Measurements from ENCODE around the gene C1orf167. TPM values are rescaled to one million over a fixed set of nuclear protein-coding genes. Genes with fewer than 3 reads are reported as not detected.

The C1orf167 gene
- total RNA-seq, 1 donor from 2014 or later: not detected

GRCh38 chr1:11833900-11834299 lies 71.9 kb downstream of the C1orf167 start:
- H3F3A ChIP-seq (ENCODE audit: low read depth): peaks cover 8% of the 10 kb centered on the region
- H3K36me3 ChIP-seq: peaks cover 1% of the 10 kb centered on the region
- no peak overlapping the region for H3K4me2 ChIP-seq
- H3K79me2 ChIP-seq (ENCODE audit: low read depth): no peaks in the 10 kb centered on the region
- H3K9ac ChIP-seq: no peak overlapping the region
- no peak overlapping the region for H3K4me3 Mint-ChIP-seq
- no peaks in the 10 kb centered on the region for H3K9me3 Mint-ChIP-seq
- H3K27me3 ChIP-seq: no peaks in the 10 kb centered on the region
- H3K4me1 ChIP-seq: no peaks in the 10 kb centered on the region
- H3K27me3 Mint-ChIP-seq (ENCODE audit: insufficient read depth, low read depth): peaks cover 2% of the 10 kb centered on the region
- TF ChIP-seq EZH2phosphoT487 (IDR thresholded peaks at IDR 0.05) (no peak), EZH2 (IDR thresholded peaks at IDR 0.05) (no peak)
- TF ChIP-seq, protein P1, sequence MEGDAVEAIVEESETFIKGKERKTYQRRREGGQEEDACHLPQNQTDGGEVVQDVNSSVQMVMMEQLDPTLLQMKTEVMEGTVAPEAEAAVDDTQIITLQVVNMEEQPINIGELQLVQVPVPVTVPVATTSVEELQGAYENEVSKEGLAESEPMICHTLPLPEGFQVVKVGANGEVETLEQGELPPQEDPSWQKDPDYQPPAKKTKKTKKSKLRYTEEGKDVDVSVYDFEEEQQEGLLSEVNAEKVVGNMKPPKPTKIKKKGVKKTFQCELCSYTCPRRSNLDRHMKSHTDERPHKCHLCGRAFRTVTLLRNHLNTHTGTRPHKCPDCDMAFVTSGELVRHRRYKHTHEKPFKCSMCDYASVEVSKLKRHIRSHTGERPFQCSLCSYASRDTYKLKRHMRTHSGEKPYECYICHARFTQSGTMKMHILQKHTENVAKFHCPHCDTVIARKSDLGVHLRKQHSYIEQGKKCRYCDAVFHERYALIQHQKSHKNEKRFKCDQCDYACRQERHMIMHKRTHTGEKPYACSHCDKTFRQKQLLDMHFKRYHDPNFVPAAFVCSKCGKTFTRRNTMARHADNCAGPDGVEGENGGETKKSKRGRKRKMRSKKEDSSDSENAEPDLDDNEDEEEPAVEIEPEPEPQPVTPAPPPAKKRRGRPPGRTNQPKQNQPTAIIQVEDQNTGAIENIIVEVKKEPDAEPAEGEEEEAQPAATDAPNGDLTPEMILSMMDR (IDR thresholded peaks at IDR 0.05): no peak
- no peak overlapping the region for H2AFZ ChIP-seq (replicated peaks)
- H3K4me3 ChIP-seq: no peak overlapping the region
- H4K20me1 ChIP-seq (ENCODE audit: low read depth): peaks cover 8% of the 10 kb centered on the region
- no peak overlapping the region for H3K27ac Mint-ChIP-seq
- H3K27ac ChIP-seq: no peak overlapping the region
- peaks cover 21% of the 10 kb centered on the region for H3K36me3 Mint-ChIP-seq
- no peaks in the 10 kb centered on the region for H3K9me3 ChIP-seq (ENCODE audit: low read depth)
- DNase-seq (ENCODE audit: low spot score): no peak
- no peaks in the 10 kb centered on the region for H3K4me1 Mint-ChIP-seq

DNA sequence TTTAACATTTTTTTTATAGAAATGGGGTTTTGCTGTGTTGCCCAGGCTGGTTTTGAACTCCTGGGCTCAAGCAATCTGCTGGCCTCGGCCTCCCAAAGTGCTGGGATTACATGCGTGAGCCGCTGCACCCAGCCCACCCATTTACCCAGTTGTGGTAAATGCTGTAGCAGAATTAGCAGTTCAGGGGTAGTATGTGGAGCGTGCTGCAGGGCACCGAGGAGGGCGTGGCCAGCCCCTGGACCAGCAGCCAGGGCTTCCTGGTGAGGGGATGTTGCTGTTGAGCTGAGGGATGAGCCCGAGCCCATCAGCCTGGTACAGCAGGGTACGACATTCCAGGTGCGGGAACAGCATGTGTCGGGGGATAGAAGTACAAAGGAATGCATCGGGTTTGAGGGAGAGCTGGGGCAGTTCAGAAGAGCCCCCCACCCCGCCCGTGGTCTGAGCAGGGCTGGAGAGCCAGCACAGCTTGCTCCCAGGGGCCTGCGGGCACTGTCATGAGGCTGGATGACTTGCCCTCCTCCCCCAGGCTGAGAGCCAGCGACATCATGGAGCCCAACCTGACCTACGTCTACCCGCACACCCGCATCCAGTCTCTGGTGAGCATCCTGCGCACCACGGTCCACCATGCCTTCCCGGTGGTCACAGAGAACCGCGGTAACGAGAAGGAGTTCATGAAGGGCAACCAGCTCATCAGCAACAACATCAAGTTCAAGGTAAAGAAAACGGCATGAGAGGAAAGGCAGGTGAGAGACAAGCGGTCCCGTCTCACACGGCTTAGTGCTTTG lies 73.6 kb downstream of the C1orf167 start:
- no peak for TF ChIP-seq EZH2 (IDR thresholded peaks at IDR 0.05)
- TF ChIP-seq, protein P1 (IDR thresholded peaks at IDR 0.05): no peak
- no peak for TF ChIP-seq EZH2phosphoT487 (IDR thresholded peaks at IDR 0.05)
- Histone ChIP-seq H4K20me1 (ENCODE audit: low read depth) (peaks cover 14% of the 10 kb centered on the region), H3K9me3 (ENCODE audit: low read depth) (no peaks in the 10 kb centered on the region), H3K27ac (no peak overlapping the region), H3K4me3 (no peak overlapping the region), H3K4me2 (no peak overlapping the region), H2AFZ (replicated peaks) (no peak overlapping the region), H3K27me3 (no peaks in the 10 kb centered on the region), H3K9ac (no peak overlapping the region), H3K79me2 (ENCODE audit: low read depth) (no peaks in the 10 kb centered on the region), H3F3A (ENCODE audit: low read depth) (peaks cover 8% of the 10 kb centered on the region), H3K36me3 (peaks cover 10% of the 10 kb centered on the region), H3K4me1 (no peaks in the 10 kb centered on the region)
- H3K27me3 Mint-ChIP-seq (ENCODE audit: insufficient read depth, low read depth): peaks cover 2% of the 10 kb centered on the region
- DNase-seq (ENCODE audit: low spot score): no peak
- H3K4me1 Mint-ChIP-seq: no peaks in the 10 kb centered on the region
- no peaks in the 10 kb centered on the region for H3K9me3 Mint-ChIP-seq
- peaks cover 15% of the 10 kb centered on the region for H3K36me3 Mint-ChIP-seq
- no peak overlapping the region for H3K4me3 Mint-ChIP-seq
- no peak overlapping the region for H3K27ac Mint-ChIP-seq

- no peaks in the 10 kb centered on the region for H3K9me3 Mint-ChIP-seq
- H3K27ac Mint-ChIP-seq: no peak overlapping the region
- DNase-seq (ENCODE audit: low spot score): no peak
- H3K27me3 Mint-ChIP-seq (ENCODE audit: insufficient read depth, low read depth): peaks cover 2% of the 10 kb centered on the region
- H3K36me3 Mint-ChIP-seq: peaks cover 21% of the 10 kb centered on the region
- peaks cover 8% of the 10 kb centered on the region for H3F3A ChIP-seq (ENCODE audit: low read depth)
- H3K4me1 ChIP-seq: no peaks in the 10 kb centered on the region
- H3K4me2 ChIP-seq: no peak overlapping the region
- peaks cover 14% of the 10 kb centered on the region for H4K20me1 ChIP-seq (ENCODE audit: low read depth)
- peaks cover 10% of the 10 kb centered on the region for H3K36me3 ChIP-seq
- H3K27me3 ChIP-seq: no peaks in the 10 kb centered on the region
- no peaks in the 10 kb centered on the region for H3K79me2 ChIP-seq (ENCODE audit: low read depth)
- H3K4me1 Mint-ChIP-seq: no peaks in the 10 kb centered on the region
- no peak overlapping the region for H3K4me3 Mint-ChIP-seq
- H3K9me3 ChIP-seq (ENCODE audit: low read depth): no peaks in the 10 kb centered on the region
- no peak overlapping the region for H2AFZ ChIP-seq (replicated peaks)
- H3K4me3 ChIP-seq: no peak overlapping the region
- TF ChIP-seq EZH2 (IDR thresholded peaks at IDR 0.05): no peak
- TF ChIP-seq, protein P1 (IDR thresholded peaks at IDR 0.05): no peak
- TF ChIP-seq EZH2phosphoT487 (IDR thresholded peaks at IDR 0.05): no peak
- H3K9ac ChIP-seq: no peak overlapping the region
- H3K27ac ChIP-seq: no peak overlapping the region
Observed at GRCh38 chr1:11836955-11837766, 75.2 kb downstream of the C1orf167 start.
